Measurements from ENCODE around the gene NELL2.
"Not testable (repeated sequence)": the region's sequence is repeated elsewhere in the genome, so short reads cannot be mapped to it uniquely, and the experiment has no call there.

Gene NELL2

GRCh38 chr12:44774815-44775411 lies 101.2 kb downstream of the NELL2 start:
- FAIRE-seq, result no peak

- no peak for FAIRE-seq
These were observed 104.6 kb downstream of the NELL2 start for GRCh38 chr12:44771485-44772021.

GRCh38 chr12:44765796-44766195 lies 110.3 kb downstream of the NELL2 start:
- no peak for FAIRE-seq

- FAIRE-seq, result no peak
These were observed 113.1 kb downstream of the NELL2 start for GRCh38 chr12:44763021-44763420.

- no peak for FAIRE-seq
These were observed 116.8 kb downstream of the NELL2 start for GRCh38 chr12:44759289-44759688.

- no peak for FAIRE-seq
These were observed 125.6 kb downstream of the NELL2 start for GRCh38 chr12:44750468-44750867.

GRCh38 chr12:44749566-44749965 lies 126.5 kb downstream of the NELL2 start:
- no peak for FAIRE-seq

- FAIRE-seq, result no peak
These were observed 127.1 kb downstream of the NELL2 start for GRCh38 chr12:44748950-44749468.

- not testable (repeated sequence) for FAIRE-seq
These were observed 134.7 kb downstream of the NELL2 start for GRCh38 chr12:44741292-44741980.

- FAIRE-seq, result no peak
These were observed 138.1 kb downstream of the NELL2 start for GRCh38 chr12:44738051-44738450.

GRCh38 chr12:44728566-44728965 lies 147.5 kb downstream of the NELL2 start:
- no peak for FAIRE-seq

- no peak for FAIRE-seq
These were observed 155.8 kb downstream of the NELL2 start for GRCh38 chr12:44720265-44720664.

- no peak for FAIRE-seq
These were observed 158.5 kb downstream of the NELL2 start for GRCh38 chr12:44717612-44718011.

- no peak for FAIRE-seq
These were observed 159.4 kb downstream of the NELL2 start for GRCh38 chr12:44716711-44717110.

- FAIRE-seq, result no peak
These were observed 164.4 kb downstream of the NELL2 start for GRCh38 chr12:44711736-44712135.

GRCh38 chr12:44709166-44709565 lies 166.9 kb downstream of the NELL2 start:
- FAIRE-seq, result no peak

GRCh38 chr12:44708218-44708617 lies 167.9 kb downstream of the NELL2 start:
- FAIRE-seq, result no peak

GRCh38 chr12:44703182-44703910 lies 172.8 kb downstream of the NELL2 start:
- no peak for FAIRE-seq

GRCh38 chr12:44697511-44697910 lies 178.6 kb downstream of the NELL2 start:
- FAIRE-seq, result no peak

GRCh38 chr12:44696542-44696941 lies 179.6 kb downstream of the NELL2 start:
- FAIRE-seq, result no peak

GRCh38 chr12:44694017-44694416 lies 182.1 kb downstream of the NELL2 start:
- FAIRE-seq, result no peak

- no peak for FAIRE-seq
These were observed 186.5 kb downstream of the NELL2 start for GRCh38 chr12:44689587-44689986.

GRCh38 chr12:44686821-44687432 lies 189.2 kb downstream of the NELL2 start:
- not testable (repeated sequence) for FAIRE-seq

All from islet of Langerhans (tissue), 1 donor.